PC-3 (cell line): ENCODE data around the gene HDLBP. TPM values are rescaled to one million over a fixed set of nuclear protein-coding genes. Genes with fewer than 3 reads are reported as not detected.

Experiments used
- ATAC-seq: fragments of 200-7000 bp; cut with Tn5 transposase; 2 replicates; pipeline ENCODE4 v1.9.1; 2020; ENCODE audit warnings: mild to moderate bottlenecking, moderate library complexity
- BruUV-seq: library from RNA; stranded (reverse); fragments of 400-500 nt; replicated peaks from 2 replicates; lab custom pipeline; 2021; lab: Mats Ljungman, UMichigan
- CTCF ChIA-PET: fragments of 300-600 bp; sonication (Branson Sonifier 250); formaldehyde crosslinking; loops from one replicate; lab custom pipeline; 2022; ENCODE audit warnings: antibody characterized with exemption; lab: Charles Lee
- POLR2A ChIA-PET: fragments of 300-600 bp; sonication (Branson Sonifier 250); formaldehyde crosslinking; loops from one replicate; lab custom pipeline; 2022; ENCODE audit warnings: antibody characterized with exemption; ENCODE audit not compliant: unreplicated experiment; lab: Charles Lee
- DNase-seq: peaks from one replicate; pipeline ENCODE4 v3.0.0-alpha.2; 2015
- H2AFZ ChIP-seq: fragments of 300-600 bp; sonication (generic); 2 replicates; pipeline ENCODE4 v1.6.0; 2016; ENCODE audit warnings: antibody characterized with exemption, low read length
- H3F3A ChIP-seq: fragments of 300-600 bp; sonication (generic); one replicate; pipeline ENCODE4 v1.6.0; 2017; ENCODE audit warnings: antibody characterized with exemption, low read length, control low read depth, mild to moderate bottlenecking; ENCODE audit not compliant: unreplicated experiment
- H3K27ac ChIP-seq: fragments of 300-600 bp; sonication (generic); 2 replicates; pipeline ENCODE4 v1.5.1; 2016; ENCODE audit warnings: mild to moderate bottlenecking, low read length
- H3K27me3 ChIP-seq: fragments of 300-600 bp; sonication (generic); 2 replicates; pipeline ENCODE4 v1.6.1; 2016; ENCODE audit warnings: low read length, mixed read lengths
- H3K36me3 ChIP-seq: fragments of 300-600 bp; sonication (generic); 2 replicates; pipeline ENCODE4 v1.6.1; 2016; ENCODE audit warnings: low read depth, mixed run types, low read length, mixed read lengths
- H3K4me1 ChIP-seq: fragments of 300-600 bp; sonication (generic); 2 replicates; pipeline ENCODE4 v1.5.1; 2016; ENCODE audit warnings: low read length; ENCODE audit not compliant: insufficient read depth
- H3K4me2 ChIP-seq: fragments of 300-600 bp; sonication (generic); 2 replicates; pipeline ENCODE4 v1.6.0; 2016; ENCODE audit warnings: low read length
- H3K4me3 ChIP-seq: fragments of 300-600 bp; sonication (generic); 2 replicates; pipeline ENCODE4 v1.5.1; 2016; ENCODE audit warnings: mild to moderate bottlenecking, low read length, mixed read lengths
- H3K79me2 ChIP-seq: fragments of 300-600 bp; sonication (generic); 2 replicates; pipeline ENCODE4 v1.6.1; 2017; ENCODE audit warnings: low read length, mixed read lengths
- H3K9ac ChIP-seq: fragments of 300-600 bp; sonication (generic); 2 replicates; pipeline ENCODE4 v1.6.0; 2016; ENCODE audit warnings: mild to moderate bottlenecking, low read length
- H3K9me2 ChIP-seq: fragments of 300-600 bp; sonication (generic); replicated peaks from 2 replicates; pipeline ENCODE4 v1.6.1; 2016; ENCODE audit warnings: mixed run types, low read length, mixed read lengths
- H3K9me3 ChIP-seq: fragments of 300-600 bp; sonication (generic); 2 replicates; pipeline ENCODE4 v1.6.1; 2016; ENCODE audit warnings: low read length, mixed read lengths
- H4K20me1 ChIP-seq: fragments of 300-600 bp; sonication (generic); 2 replicates; pipeline ENCODE4 v1.6.1; 2016; ENCODE audit warnings: low read length, mixed read lengths
- CTCF ChIP-seq: fragments of 300-600 bp; sonication (generic); conservative IDR thresholded peaks from 2 replicates; pipeline ENCODE4 v1.5.1; 2017; ENCODE audit warnings: antibody characterized with exemption, low read depth, mild to moderate bottlenecking, low read length
- EZH2 ChIP-seq: fragments of 300-600 bp; sonication (generic); IDR thresholded peaks from one replicate; pipeline ENCODE4 v1.6.1; 2017; ENCODE audit warnings: antibody characterized with exemption, mild to moderate bottlenecking, low read length; ENCODE audit not compliant: unreplicated experiment
- EZH2phosphoT487 ChIP-seq: fragments of 300-600 bp; sonication (generic); IDR thresholded peaks from 2 replicates; pipeline ENCODE4 v1.6.1; 2018; ENCODE audit warnings: mild to moderate bottlenecking, antibody characterized with exemption, low read length, borderline replicate concordance
- intact Hi-C: fragments of 100-400 bp; cut with micrococcal nuclease; formaldehyde crosslinking; loops from 2 replicates; pipeline ENCODE4 v1.9.0; 2023
- total RNA-seq: library from RNA; depleted of rRNA; stranded (reverse); fragments of >200 nt; gene quantifications from 2 replicates; pipeline ENCODE4 v1.2.3, GENCODE V29; 2014

The HDLBP gene
- total RNA-seq, 1 experiment from 2014 or later = 410 TPM

GRCh38 chr2:241229563-241230401 lies 85.7 kb downstream of the HDLBP start:
- Histone ChIP-seq H3K79me2 (no peaks in the 10 kb centered on the region), H3K4me1 (no peaks in the 10 kb centered on the region), H3K9me2 (no peaks in the 10 kb centered on the region), H3K36me3 (peaks cover 41% of the 10 kb centered on the region), H3K9me3 (no peaks in the 10 kb centered on the region), H3K9ac (no peak overlapping the region), H3F3A (no peaks in the 10 kb centered on the region), H3K27ac (no peak overlapping the region), H3K4me2 (no peak overlapping the region), H4K20me1 (no peaks in the 10 kb centered on the region), H3K27me3 (no peaks in the 10 kb centered on the region), H2AFZ (no peak overlapping the region), H3K4me3 (no peak overlapping the region)
- intact Hi-C loops = loop anchor here (10.0 kb wide), 1 partner anchor 315 kb away; no protein-coding TSS in a partner anchor
- DNase-seq = no peak
- no TSS peak for BruUV-seq
- ATAC-seq = no peak
- TF ChIP-seq EZH2phosphoT487 = no peak
- TF ChIP-seq CTCF = no peak
- TF ChIP-seq EZH2 = no peak
- ChIA-PET CTCF (no interaction called here), POLR2A (no interaction called here)

DNA sequence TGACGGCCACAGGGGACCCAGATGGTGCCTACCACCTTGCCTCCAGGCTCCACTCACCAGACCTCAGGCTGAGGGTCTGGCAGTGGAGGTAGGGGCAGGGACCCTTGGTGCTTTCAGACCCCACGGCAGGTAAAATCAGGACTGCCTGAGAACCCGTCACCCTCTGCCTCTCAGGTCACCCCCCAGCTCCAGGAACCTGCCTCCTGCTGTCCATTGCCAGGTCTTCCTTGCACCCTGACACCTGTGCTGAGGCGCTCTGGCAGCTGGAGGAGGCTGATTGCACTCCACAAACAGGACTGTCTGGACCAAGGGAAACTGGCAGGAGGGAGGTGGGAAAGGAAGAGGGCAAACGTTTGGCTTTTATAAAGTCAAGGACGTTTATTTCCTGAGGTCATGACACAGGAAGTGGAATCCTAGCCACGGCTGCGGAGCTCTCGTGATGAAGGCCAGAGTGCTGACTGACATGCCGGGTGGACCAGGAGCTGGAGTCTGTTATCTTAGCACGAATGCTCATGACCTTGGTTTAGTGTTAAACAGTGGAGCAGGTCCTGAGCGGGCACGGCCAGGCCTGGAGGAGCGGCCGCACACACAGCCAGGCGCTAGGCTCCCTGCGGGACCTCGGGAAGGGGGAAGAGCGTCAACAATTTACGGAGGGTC lies 86.5 kb downstream of the HDLBP start:
- ChIA-PET POLR2A (no interaction called here), CTCF (no interaction called here)
- Histone ChIP-seq H3F3A (no peaks in the 10 kb centered on the region), H3K4me1 (peaks cover 5% of the 10 kb centered on the region), H3K4me3 (no peak overlapping the region), H3K9ac (no peak overlapping the region), H3K27ac (no peak overlapping the region), H3K79me2 (no peaks in the 10 kb centered on the region), H3K9me2 (no peaks in the 10 kb centered on the region), H4K20me1 (no peaks in the 10 kb centered on the region), H3K9me3 (no peaks in the 10 kb centered on the region), H3K36me3 (peaks cover 36% of the 10 kb centered on the region), H2AFZ (no peak overlapping the region), H3K27me3 (no peaks in the 10 kb centered on the region), H3K4me2 (no peak overlapping the region)
- DNase-seq (no peak), ATAC-seq (no peak)
- TF ChIP-seq EZH2phosphoT487 (no peak), CTCF (no peak), EZH2 (no peak)
- intact Hi-C loops = loop anchor here (10.0 kb wide), 1 partner anchor 314 kb away; no protein-coding TSS in a partner anchor
- BruUV-seq = no TSS peak
